GM18519 (cell line): ENCODE results near the gene PEX10.

Experiments used
- ATAC-seq: cut with Tn5 transposase; IDR thresholded peaks from one replicate; pipeline ENCODE4 v1.9.1; 2021; ENCODE audit warnings: mild to moderate bottlenecking, moderate library complexity; ENCODE audit not compliant: unreplicated experiment, low FRiP score

The PEX10 gene

GRCh38 chr1:2426540-2426939, 14.2 kb upstream of the PEX10 start:
- no peak for ATAC-seq

- no peak for ATAC-seq
Observed at GRCh38 chr1:2425892-2426291, 13.5 kb upstream of the PEX10 start.

GRCh38 chr1:2422523-2422922, 10.2 kb upstream of the PEX10 start:
- no peak for ATAC-seq

GRCh38 chr1:2419416-2419815, 7.1 kb upstream of the PEX10 start:
- ATAC-seq: no peak

GRCh38 chr1:2418791-2419320, 6.5 kb upstream of the PEX10 start:
- ATAC-seq: no peak

GRCh38 chr1:2417833-2418225, 5.5 kb upstream of the PEX10 start:
- no peak for ATAC-seq

GRCh38 chr1:2417083-2417832, 4.9 kb upstream of the PEX10 start:
- ATAC-seq: no peak

- ATAC-seq: no peak
Observed at GRCh38 chr1:2416403-2416802, 4.0 kb upstream of the PEX10 start.

- ATAC-seq: no peak
Observed at GRCh38 chr1:2415801-2416208, 3.4 kb upstream of the PEX10 start.

GRCh38 chr1:2415337-2415736, 3.0 kb upstream of the PEX10 start:
- ATAC-seq: no peak

- no peak for ATAC-seq
Observed at GRCh38 chr1:2414297-2414958, 2.1 kb upstream of the PEX10 start.

- ATAC-seq: no peak
Observed at GRCh38 chr1:2413495-2414296, 1.3 kb upstream of the PEX10 start.

- no peak for ATAC-seq
Observed at GRCh38 chr1:2412773-2413494, 570 bp upstream of the PEX10 start.

- peak; percentile 10 for ATAC-seq
Observed at GRCh38 chr1:2411801-2412394, 466 bp downstream of the PEX10 start.

GRCh38 chr1:2409745-2410144, 2.6 kb downstream of the PEX10 start:
- ATAC-seq: no peak

GRCh38 chr1:2408859-2409276, 3.5 kb downstream of the PEX10 start:
- ATAC-seq: no peak

GRCh38 chr1:2408456-2408855, 3.9 kb downstream of the PEX10 start:
- no peak for ATAC-seq

GRCh38 chr1:2407991-2408275, 4.4 kb downstream of the PEX10 start:
- ATAC-seq: no peak

GRCh38 chr1:2407166-2407990, 5.0 kb downstream of the PEX10 start:
- no peak for ATAC-seq
